Cardiac fibroblast (primary cell): ENCODE measurements around the gene BBX.

Source experiments
- DNase-seq, 2 donors: peaks; one replicate each; pipeline versions ENCODE4 v3.0.0 to v3.0.0-alpha.2; 2010; ENCODE audit warnings: low read depth in 2 of 2
- H3K4me3 ChIP-seq, 2 donors: replicated peaks in 1 of 2; 1 replicate in 1 of 2; 2 replicates in 1 of 2; pipeline ENCODE4 v1.5.1; 2011; ENCODE audit warnings: low read depth in 2 of 2, low read length in 2 of 2, mild to moderate bottlenecking in 2 of 2, moderate library complexity in 1 of 2
- CTCF ChIP-seq: IDR thresholded peaks from one replicate; pipeline ENCODE4 v1.5.1; 2011; ENCODE audit warnings: low read depth, mild to moderate bottlenecking, low read length, inconsistent platforms

BBX gene

GRCh38 chr3:107817076-107817475 lies 294.3 kb downstream of the BBX start:
- H3K4me3 ChIP-seq: no peak overlapping the region
- no peak for DNase-seq
- no peak for TF ChIP-seq CTCF

DNA sequence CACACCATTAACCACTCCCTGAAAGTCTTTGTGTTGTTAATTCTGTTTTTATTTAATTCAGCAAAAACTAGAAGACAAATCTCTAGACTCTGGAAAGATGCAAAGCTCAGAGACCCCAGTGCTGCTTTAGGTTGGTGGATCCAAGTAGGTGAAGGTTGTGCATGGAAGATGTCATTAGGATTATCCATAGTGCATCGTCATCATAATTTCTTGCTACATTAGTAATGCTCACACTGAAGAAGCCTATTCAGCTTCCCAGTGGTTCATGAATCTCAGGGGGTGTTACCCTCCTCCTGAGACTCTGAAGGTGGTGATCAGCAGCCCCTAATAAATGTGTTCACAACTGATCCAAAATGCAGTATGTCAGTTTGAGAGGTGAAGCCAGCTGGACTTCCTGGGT lies 295.3 kb downstream of the BBX start:
- no peak for TF ChIP-seq CTCF

DNA sequence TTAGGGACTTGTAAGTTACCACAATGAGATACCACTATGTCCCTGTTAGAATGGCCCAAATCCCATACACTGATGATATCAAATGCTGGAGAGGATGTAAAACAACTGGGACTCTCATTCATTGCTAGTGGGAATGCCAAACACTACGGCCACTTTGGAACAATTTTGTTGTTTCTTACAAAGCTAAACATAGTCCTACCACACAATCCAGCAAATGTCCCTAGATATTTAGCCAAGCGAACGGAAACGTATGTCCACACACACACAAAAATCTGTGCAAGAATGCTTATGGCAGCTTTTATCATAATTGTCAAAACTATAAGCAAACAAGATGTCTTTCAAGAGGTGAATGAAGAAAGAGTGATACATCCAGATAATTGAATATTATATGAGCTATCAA lies 296.9 kb downstream of the BBX start:
- no peak for DNase-seq
- H3K4me3 ChIP-seq: no peak overlapping the region
- no peak for TF ChIP-seq CTCF

More for the DNA sequence above, 295.3 kb downstream of the BBX start:
- DNase-seq: no peak
- no peak overlapping the region for H3K4me3 ChIP-seq

DNA sequence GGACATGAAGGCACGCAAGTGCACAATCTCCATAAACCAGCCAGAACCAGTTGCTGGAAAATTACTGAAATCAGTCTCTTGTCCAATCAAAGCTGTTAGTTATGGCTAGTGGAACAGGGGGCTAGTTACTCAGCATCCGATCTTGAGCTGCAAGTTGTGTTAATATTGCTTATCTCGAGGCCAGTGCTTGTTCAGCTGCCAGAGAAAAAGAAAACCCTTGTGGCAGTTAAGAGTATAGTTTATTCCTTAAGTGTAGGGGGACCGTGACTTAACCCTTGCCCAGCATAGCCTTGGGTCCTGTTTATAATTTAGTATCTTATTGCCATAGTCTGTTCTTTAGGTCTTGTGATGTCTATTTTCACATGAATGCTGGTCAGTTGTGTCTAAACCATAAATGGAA lies 299.5 kb downstream of the BBX start:
- DNase-seq: no peak
- H3K4me3 ChIP-seq: no peak overlapping the region
- TF ChIP-seq CTCF: no peak

DNA sequence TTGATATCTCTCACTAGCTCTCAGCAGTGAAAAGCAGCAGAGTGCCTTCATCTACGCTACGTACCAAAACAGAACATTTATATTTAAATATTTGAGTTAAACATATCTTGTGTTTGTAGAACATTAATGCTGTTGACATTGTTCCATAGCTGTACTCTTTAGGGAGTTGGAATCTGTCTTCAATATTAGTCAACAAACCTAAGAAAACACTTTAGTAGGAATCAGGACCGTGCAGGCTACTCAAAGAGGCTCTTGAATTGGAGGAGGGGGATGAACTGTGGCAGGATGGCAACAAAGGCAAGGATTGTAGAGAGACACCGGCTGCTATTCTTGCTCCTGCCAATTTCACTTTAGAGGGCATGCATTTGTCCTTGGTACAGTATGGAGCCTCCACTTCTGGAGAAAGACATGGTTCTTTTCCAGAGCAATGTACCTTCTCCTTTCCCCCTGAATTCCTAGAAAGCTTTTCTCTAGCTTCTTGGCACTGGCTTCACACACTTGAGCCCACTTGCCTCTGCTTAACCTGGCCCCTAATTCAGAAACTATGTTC lies 302.1 kb downstream of the BBX start:
- no peak overlapping the region for H3K4me3 ChIP-seq
- TF ChIP-seq CTCF: no peak
- no peak for DNase-seq

DNA sequence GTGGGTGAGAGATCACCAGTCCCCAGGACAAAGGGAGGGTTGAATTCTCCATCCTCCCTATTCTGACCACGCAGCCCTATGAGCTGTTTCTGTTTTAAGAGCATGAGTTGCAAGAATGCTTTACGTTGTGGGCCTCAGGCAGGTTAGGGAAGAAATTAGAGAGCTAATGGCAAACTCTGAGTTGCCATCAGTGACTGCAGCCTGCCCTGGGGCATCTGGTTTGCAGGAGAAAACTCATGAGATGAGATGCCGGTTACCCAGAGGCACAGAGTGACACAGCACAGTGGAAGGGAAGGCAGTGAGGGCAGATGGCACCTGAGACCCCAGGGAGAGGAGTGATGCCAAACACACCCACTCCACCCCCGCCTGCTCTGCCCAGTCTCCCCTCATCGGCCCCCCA lies 302.8 kb downstream of the BBX start:
- TF ChIP-seq CTCF: no peak
- H3K4me3 ChIP-seq: no peak overlapping the region
- no peak for DNase-seq

- DNase-seq: no peak
- TF ChIP-seq CTCF: no peak
- H3K4me3 ChIP-seq: no peak overlapping the region
These were observed 304.0 kb downstream of the BBX start for GRCh38 chr3:107826727-107827126.
